GM19455 (cell line): ENCODE measurements around the gene RXRA.

ENCODE experiments used
- ATAC-seq: cut with Tn5 transposase; IDR thresholded peaks from one replicate; pipeline ENCODE4 v1.9.1; 2021; ENCODE audit not compliant: unreplicated experiment

RXRA gene

GRCh38 chr9:134442486-134443173 lies 116.4 kb downstream of the RXRA start:
- no peak for ATAC-seq

GRCh38 chr9:134443174-134444037 lies 117.2 kb downstream of the RXRA start:
- no peak for ATAC-seq

GRCh38 chr9:134444038-134444315 lies 117.7 kb downstream of the RXRA start:
- no peak for ATAC-seq

- ATAC-seq = no peak
These were observed 118.7 kb downstream of the RXRA start for GRCh38 chr9:134445000-134445399.

- no peak for ATAC-seq
These were observed 123.1 kb downstream of the RXRA start for GRCh38 chr9:134449180-134449916.

- ATAC-seq = no peak
These were observed 125.6 kb downstream of the RXRA start for GRCh38 chr9:134451700-134452458.

GRCh38 chr9:134452728-134453127 lies 126.5 kb downstream of the RXRA start:
- ATAC-seq = no peak

GRCh38 chr9:134453776-134454475 lies 127.7 kb downstream of the RXRA start:
- no peak for ATAC-seq

GRCh38 chr9:134454476-134454857 lies 128.2 kb downstream of the RXRA start:
- no peak for ATAC-seq

- no peak for ATAC-seq
These were observed 128.8 kb downstream of the RXRA start for GRCh38 chr9:134455021-134455471.

- no peak for ATAC-seq
These were observed 129.3 kb downstream of the RXRA start for GRCh38 chr9:134455537-134455933.

- no peak for ATAC-seq
These were observed 129.9 kb downstream of the RXRA start for GRCh38 chr9:134455934-134456755.

GRCh38 chr9:134456756-134457305 lies 130.6 kb downstream of the RXRA start:
- ATAC-seq = no peak

GRCh38 chr9:134457321-134458206 lies 131.3 kb downstream of the RXRA start:
- no peak for ATAC-seq

- no peak for ATAC-seq
These were observed 132.2 kb downstream of the RXRA start for GRCh38 chr9:134458207-134459108.

GRCh38 chr9:134459164-134459563 lies 132.9 kb downstream of the RXRA start:
- no peak for ATAC-seq

- no peak for ATAC-seq
These were observed 133.3 kb downstream of the RXRA start for GRCh38 chr9:134459573-134459972.
